K562 (cell line): ENCODE results near the gene KCTD11. TPM values are rescaled to one million over a fixed set of nuclear protein-coding genes. Genes with fewer than 3 reads are reported as not detected.

Source experiments
- C11orf30 ChIP-seq: fragments of 450-650 bp; IDR thresholded peaks from 2 replicates; pipeline ENCODE4 v1.6.1; 2016; ENCODE audit warnings: low read depth, mild to moderate bottlenecking
- CREM ChIP-seq: IDR thresholded peaks from 2 replicates; pipeline ENCODE4 v1.6.1; 2014; ENCODE audit warnings: antibody characterized with exemption, low read depth
- ELF1 ChIP-seq: fragments of 200-800 bp; sonication (Bioruptor generic); IDR thresholded peaks from 2 replicates; pipeline ENCODE4 v1.6.1; 2016; ENCODE audit warnings: missing genetic modification characterization, missing compliant biosample characterization
- FOXA1 ChIP-seq: fragments of 450-650 bp; IDR thresholded peaks from 2 replicates; pipeline ENCODE4 v1.6.1; 2016; ENCODE audit warnings: mild to moderate bottlenecking, borderline replicate concordance
- GABPB2 ChIP-seq: fragments of 250-450 bp; sonication (Bioruptor Pico); conservative IDR thresholded peaks from 2 replicates; pipeline ENCODE4 v1.5.1; 2021; ENCODE audit warnings: mild to moderate bottlenecking
- GTF3C2 ChIP-seq: IDR thresholded peaks from 3 replicates; pipeline ENCODE4 v1.6.1; 2011; ENCODE audit warnings: borderline replicate concordance, mild to moderate bottlenecking, moderate library complexity; ENCODE audit not compliant: insufficient read length; ENCODE audit errors: extremely low read depth
- KAT7 ChIP-seq: sonication (generic); formaldehyde crosslinking; IDR thresholded peaks from 2 replicates; pipeline ENCODE4 v1.8.0; 2022; ENCODE audit warnings: missing genetic modification reagents, mild to moderate bottlenecking, borderline replicate concordance
- KLF6 ChIP-seq: fragments of 250-450 bp; sonication (Bioruptor Pico); IDR thresholded peaks from 2 replicates; pipeline ENCODE4 v1.4.0; 2020; ENCODE audit warnings: mild to moderate bottlenecking, moderate library complexity, borderline replicate concordance
- POLR2G ChIP-seq: fragments of 200-400 bp; formaldehyde crosslinking; IDR thresholded peaks from 2 replicates; pipeline ENCODE4 v1.6.1; 2017; ENCODE audit warnings: low read depth, mild to moderate bottlenecking, antibody characterized with exemption, low read length, moderate library complexity
- SETDB1 ChIP-seq: IDR thresholded peaks from one replicate; pipeline ENCODE4 v1.6.1; 2012; ENCODE audit warnings: low read length, control low read depth, inconsistent platforms
- SMAD4 ChIP-seq: fragments of 250-450 bp; sonication (Bioruptor Pico); conservative IDR thresholded peaks from 2 replicates; pipeline ENCODE4 v1.8.0; 2021; ENCODE audit warnings: inconsistent platforms, mild to moderate bottlenecking, moderate library complexity
- SOX6 ChIP-seq: fragments of 450-650 bp; IDR thresholded peaks from 2 replicates; pipeline ENCODE4 v1.6.1; 2014; ENCODE audit warnings: mild to moderate bottlenecking
- SP2 ChIP-seq: IDR thresholded peaks from 2 replicates; pipeline ENCODE4 v1.6.1; 2011; ENCODE audit warnings: mild to moderate bottlenecking, low read depth, low read length, moderate library complexity; ENCODE audit not compliant: poor library complexity, severe bottlenecking; ENCODE audit errors: extremely low read depth
- TAF9B ChIP-seq: fragments of 450-650 bp; IDR thresholded peaks from 2 replicates; pipeline ENCODE4 v1.6.1; 2018; ENCODE audit warnings: mild to moderate bottlenecking; ENCODE audit not compliant: partially characterized antibody
- YY1 ChIP-seq, 3 experiments: IDR thresholded peaks; 2 replicates each; pipeline ENCODE4 v1.6.1; 2011; ENCODE audit warnings: low read length in 2 of 3, mild to moderate bottlenecking in 2 of 3, moderate library complexity in 2 of 3, borderline replicate concordance in 1 of 3, control low read depth in 1 of 3, low read depth in 1 of 3; ENCODE audit not compliant: insufficient read depth in 3 of 3, insufficient replicate concordance in 2 of 3, control insufficient read depth in 1 of 3, insufficient read length in 1 of 3; ENCODE audit errors: extremely low read depth in 1 of 3
- ZNF316 ChIP-seq: fragments of 450-650 bp; IDR thresholded peaks from 2 replicates; pipeline ENCODE4 v1.6.1; 2016
- ZNF41 ChIP-seq: fragments of 250-450 bp; sonication (Bioruptor Pico); conservative IDR thresholded peaks from 2 replicates; pipeline ENCODE4 v1.4.0; 2020; ENCODE audit warnings: mild to moderate bottlenecking
- polyA plus RNA-seq, 8 experiments: library from polyadenylated mRNA; depleted of rRNA in 4 of 8; stranded (reverse) in 5 of 8; unstranded in 3 of 8; fragments of >200 nt; fragmentation: Nextera tagmentation in 2 of 8; fragmentation: Illumina TruSeq in 1 of 8; extraction: Ambion mirVana in 2 of 8; extraction: Trizol in 1 of 8; gene quantifications; 2 replicates each; pipeline versions ENCODE4 v1.2.1 to v1.2.3, GENCODE V29; 2011 to 2014; ENCODE audit warnings: inconsistent platforms in 1 of 8, missing spikeins in 1 of 8
- total RNA-seq, 7 experiments: library from RNA; depleted of rRNA in 6 of 7; stranded (reverse); fragments of >200 nt in 6 of 7; fragmentation: Illumina TruSeq in 2 of 7; extraction: Trizol in 2 of 7; gene quantifications; 2 replicates each; pipeline versions ENCODE4 v1.2.1 to v1.2.3, GENCODE V29; 2011 to 2021; ENCODE audit warnings: low replicate concordance in 1 of 7
- TF ChIP-seq, protein P1 (sequence below): fragments of 450-650 bp; IDR thresholded peaks from 2 replicates; pipeline ENCODE4 v1.6.1; 2016; ENCODE audit warnings: missing biosample characterization, missing genetic modification characterization
- TF ChIP-seq, protein P2 (sequence below): fragments of 200-800 bp; sonication (Bioruptor generic); IDR thresholded peaks from 2 replicates; pipeline ENCODE4 v1.6.1; 2017; ENCODE audit warnings: missing genetic modification characterization, missing compliant biosample characterization

Gene KCTD11
- total and polyA plus RNA-seq, 9 of the 15 experiments (the other 6 are each of a cell fraction or from before 2014, with no cell fraction given), result 0.01 to 3.2 (median 2.5) TPM; not detected in 1

DNA sequence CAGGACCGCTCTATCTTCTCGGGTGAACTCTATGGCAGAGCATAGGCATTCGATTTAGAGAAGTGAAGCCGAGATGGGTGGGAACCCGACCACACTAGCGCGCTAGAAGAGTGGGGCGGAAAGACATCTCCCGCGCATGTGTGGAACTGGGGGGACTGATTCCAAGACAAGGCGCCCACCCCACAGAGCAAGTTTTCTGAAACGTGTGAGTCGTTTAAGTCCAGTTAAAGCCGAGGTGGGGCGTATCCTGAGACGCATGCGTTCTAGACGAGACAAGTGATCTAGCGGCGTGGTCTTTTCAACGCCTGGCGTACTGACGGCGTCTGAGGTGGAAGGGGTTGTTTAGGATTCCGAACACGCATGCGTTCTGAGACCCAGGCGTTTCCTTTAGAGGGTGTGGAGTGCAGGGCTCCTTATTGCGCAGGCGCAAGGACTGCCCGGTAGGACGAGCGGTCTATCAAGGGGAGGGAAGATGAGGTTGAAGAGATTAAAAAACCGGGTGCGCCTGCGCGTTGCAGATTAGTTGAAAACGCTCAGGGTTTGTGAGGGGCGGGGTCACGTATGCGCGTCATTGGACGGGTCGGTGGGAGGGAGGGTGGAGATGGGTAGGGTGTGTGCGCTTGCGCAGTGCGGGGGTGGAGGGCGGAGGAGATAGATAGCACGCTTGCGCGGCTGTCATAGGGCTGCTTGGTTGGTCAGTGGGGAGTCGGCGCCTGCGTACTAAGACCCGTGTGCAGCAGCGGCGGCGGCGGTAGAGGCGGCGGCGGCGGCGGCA is 44.9 kb upstream of the KCTD11 start, which contains the start of gene EIF5A (continued):
- no peak for TF ChIP-seq GTF3C2
- TF ChIP-seq KAT7 (CRISPR knock-in tag), result no peak
- peak; percentile 77 for TF ChIP-seq TAF9B
- TF ChIP-seq YY1 (IDR thresholded peaks at IDR 0.05; ENCODE audit: borderline replicate concordance in 1 of 3, control insufficient read depth in 1 of 3, extremely low read depth in 1 of 3, insufficient read depth in 3 of 3, insufficient read length in 1 of 3, insufficient replicate concordance in 2 of 3, low read depth in 1 of 3, low read length in 2 of 3), result peak in 2 of 3 experiments; percentile 69 to 86
- peak; percentile 80 for TF ChIP-seq SP2
- no peak for TF ChIP-seq SOX6
- no peak for TF ChIP-seq FOXA1
- no peak for TF ChIP-seq GABPB2
- peak; percentile 36; the same call in 1 of the 2 replicates for TF ChIP-seq C11orf30
- TF ChIP-seq, protein P1, sequence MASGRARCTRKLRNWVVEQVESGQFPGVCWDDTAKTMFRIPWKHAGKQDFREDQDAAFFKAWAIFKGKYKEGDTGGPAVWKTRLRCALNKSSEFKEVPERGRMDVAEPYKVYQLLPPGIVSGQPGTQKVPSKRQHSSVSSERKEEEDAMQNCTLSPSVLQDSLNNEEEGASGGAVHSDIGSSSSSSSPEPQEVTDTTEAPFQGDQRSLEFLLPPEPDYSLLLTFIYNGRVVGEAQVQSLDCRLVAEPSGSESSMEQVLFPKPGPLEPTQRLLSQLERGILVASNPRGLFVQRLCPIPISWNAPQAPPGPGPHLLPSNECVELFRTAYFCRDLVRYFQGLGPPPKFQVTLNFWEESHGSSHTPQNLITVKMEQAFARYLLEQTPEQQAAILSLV, result no peak
- TF ChIP-seq, protein P2, sequence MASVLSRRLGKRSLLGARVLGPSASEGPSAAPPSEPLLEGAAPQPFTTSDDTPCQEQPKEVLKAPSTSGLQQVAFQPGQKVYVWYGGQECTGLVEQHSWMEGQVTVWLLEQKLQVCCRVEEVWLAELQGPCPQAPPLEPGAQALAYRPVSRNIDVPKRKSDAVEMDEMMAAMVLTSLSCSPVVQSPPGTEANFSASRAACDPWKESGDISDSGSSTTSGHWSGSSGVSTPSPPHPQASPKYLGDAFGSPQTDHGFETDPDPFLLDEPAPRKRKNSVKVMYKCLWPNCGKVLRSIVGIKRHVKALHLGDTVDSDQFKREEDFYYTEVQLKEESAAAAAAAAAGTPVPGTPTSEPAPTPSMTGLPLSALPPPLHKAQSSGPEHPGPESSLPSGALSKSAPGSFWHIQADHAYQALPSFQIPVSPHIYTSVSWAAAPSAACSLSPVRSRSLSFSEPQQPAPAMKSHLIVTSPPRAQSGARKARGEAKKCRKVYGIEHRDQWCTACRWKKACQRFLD (CRISPR knock-in tag), result no peak; the same call in 1 of the 2 replicates
- TF ChIP-seq ZNF41 (CRISPR knock-in tag), result no peak
- no peak for TF ChIP-seq ZNF316
- peak; percentile 85 for TF ChIP-seq CREM
- TF ChIP-seq POLR2G, result peak; percentile 83
- TF ChIP-seq SMAD4, result peak; percentile 55
- TF ChIP-seq SETDB1, result no peak
- no peak for TF ChIP-seq ELF1 (tag)
- peak; percentile 38; the same call in 1 of the 2 replicates for TF ChIP-seq KLF6 (CRISPR knock-in tag)
